IgD-negative memory B cell (primary cell): ENCODE results near the gene HOXB8. TPM values are rescaled to one million over a fixed set of nuclear protein-coding genes. Genes with fewer than 3 reads are reported as not detected.

Experiments
- H3K27ac Mint-ChIP-seq, 3 donors: one replicate each; pipeline ENCODE4 v1.8.0; 2020 to 2022; ENCODE audit warnings: mild to moderate bottlenecking in 3 of 3, mixed read lengths in 3 of 3, moderate library complexity in 1 of 3
- H3K27me3 Mint-ChIP-seq: one replicate; pipeline ENCODE4 v1.8.0; 2021; ENCODE audit warnings: mixed read lengths
- H3K36me3 Mint-ChIP-seq: one replicate; pipeline ENCODE4 v1.8.0; 2020; ENCODE audit warnings: mild to moderate bottlenecking, mixed read lengths
- H3K4me1 Mint-ChIP-seq, 3 donors: one replicate each; pipeline ENCODE4 v1.8.0; 2020 to 2022; ENCODE audit warnings: mixed read lengths in 3 of 3, mild to moderate bottlenecking in 1 of 3
- H3K4me3 Mint-ChIP-seq, 4 donors: one replicate each; pipeline ENCODE4 v1.8.0; 2020 to 2022; ENCODE audit warnings: mild to moderate bottlenecking in 4 of 4, mixed read lengths in 4 of 4, moderate library complexity in 3 of 4
- H3K9me3 Mint-ChIP-seq, 3 donors: one replicate each; pipeline ENCODE4 v1.8.0; 2020 to 2021; ENCODE audit warnings: mixed read lengths in 3 of 3, mild to moderate bottlenecking in 1 of 3
- polyA plus RNA-seq: library from polyadenylated mRNA; unstranded; fragments of 300-500 nt; fragmentation: Illumina TruSeq; gene quantifications from one replicate; pipeline ENCODE4 v1.2.3, GENCODE V29; 2021

Gene HOXB8
- polyA plus RNA-seq, 1 donor from 2014 or later, result not detected

- Mint-ChIP-seq H3K36me3 (peaks cover 1% of the 10 kb centered on the region), H3K4me1 (peaks cover 1 to 12% (median 4%) of the 10 kb centered on the region in 3 donors), H3K9me3 (peaks cover 0 to 4% (median 0%) of the 10 kb centered on the region in 3 donors), H3K27me3 (peaks cover 65% of the 10 kb centered on the region), H3K4me3 (no peak overlapping the region), H3K27ac (peak overlapping the region in 1 of 3 donors; percentile 34)
Observed at GRCh38 chr17:48630925-48631692, 16.0 kb upstream of the HOXB8 start.

GRCh38 chr17:48630009-48630924 lies 15.2 kb upstream of the HOXB8 start:
- Mint-ChIP-seq H3K27ac (peak overlapping the region in 1 of 3 donors; percentile 34), H3K4me3 (no peak overlapping the region), H3K36me3 (peaks cover 1% of the 10 kb centered on the region), H3K27me3 (peaks cover 63% of the 10 kb centered on the region), H3K9me3 (peaks cover 0 to 4% (median 0%) of the 10 kb centered on the region in 3 donors), H3K4me1 (peaks cover 5 to 10% (median 5%) of the 10 kb centered on the region in 3 donors)

- Mint-ChIP-seq H3K9me3 (peaks cover 0 to 4% (median 0%) of the 10 kb centered on the region in 3 donors), H3K4me1 (peaks cover 5% of the 10 kb centered on the region in 3 donors), H3K27ac (peak overlapping the region in 1 of 3 donors; percentile 26), H3K27me3 (peaks cover 55% of the 10 kb centered on the region), H3K36me3 (peaks cover 1% of the 10 kb centered on the region), H3K4me3 (no peak overlapping the region)
Observed at GRCh38 chr17:48629411-48629759, 14.3 kb upstream of the HOXB8 start.

- peak overlapping the region in 1 of 4 donors; percentile 48 for H3K4me3 Mint-ChIP-seq
- peaks cover 0 to 4% (median 0%) of the 10 kb centered on the region in 3 donors for H3K9me3 Mint-ChIP-seq
- H3K4me1 Mint-ChIP-seq, result peaks cover 5% of the 10 kb centered on the region in 3 donors
- peaks cover 1% of the 10 kb centered on the region for H3K36me3 Mint-ChIP-seq
- H3K27me3 Mint-ChIP-seq, result peaks cover 56% of the 10 kb centered on the region
- peak overlapping the region in 2 of 3 donors; percentile 26 to 84 for H3K27ac Mint-ChIP-seq
Observed at GRCh38 chr17:48628649-48629410, 13.7 kb upstream of the HOXB8 start.

GRCh38 chr17:48627623-48628521 lies 12.8 kb upstream of the HOXB8 start:
- Mint-ChIP-seq H3K9me3 (peaks cover 0 to 4% (median 0%) of the 10 kb centered on the region in 3 donors), H3K36me3 (peaks cover under 1% of the 10 kb centered on the region), H3K27me3 (peaks cover 57% of the 10 kb centered on the region), H3K4me1 (peaks cover 4 to 5% (median 5%) of the 10 kb centered on the region in 3 donors), H3K27ac (peak overlapping the region in 2 of 3 donors; percentile 61 to 84), H3K4me3 (peak overlapping the region in 3 of 4 donors; percentile 9 to 80 (median 48))

GRCh38 chr17:48627118-48627597 lies 12.1 kb upstream of the HOXB8 start:
- H3K9me3 Mint-ChIP-seq, result peaks cover 0 to 4% (median 0%) of the 10 kb centered on the region in 3 donors
- peaks cover 59% of the 10 kb centered on the region for H3K27me3 Mint-ChIP-seq
- H3K4me3 Mint-ChIP-seq, result peak overlapping the region in 3 of 4 donors; percentile 45 to 80 (median 74)
- H3K27ac Mint-ChIP-seq, result peak overlapping the region in 1 of 3 donors; percentile 21
- no peaks in the 10 kb centered on the region for H3K36me3 Mint-ChIP-seq
- H3K4me1 Mint-ChIP-seq, result peaks cover 0 to 5% (median 5%) of the 10 kb centered on the region in 3 donors

- H3K4me3 Mint-ChIP-seq, result peak within 1 kb of the TSS; percentile 74 to 93 (median 83)
- peaks cover 61% of the 10 kb centered on the region for H3K27me3 Mint-ChIP-seq
- H3K4me1 Mint-ChIP-seq, result peaks cover 0 to 5% (median 5%) of the 10 kb centered on the region in 3 donors
- H3K27ac Mint-ChIP-seq, result peak within 1 kb of the TSS; percentile 32 to 74 (median 71)
- no peaks in the 10 kb centered on the region for H3K36me3 Mint-ChIP-seq
- peaks cover 0 to 4% (median 0%) of the 10 kb centered on the region in 3 donors for H3K9me3 Mint-ChIP-seq
Observed at GRCh38 chr17:48626245-48627117, 11.4 kb upstream of the HOXB8 start, which contains the start of gene HOXB9. Gene HOXB9, minus strand, starts transcription at chr17:48626358. Its CDS starts 89 bp downstream, at chr17:48626269.

- Mint-ChIP-seq H3K4me1 (peaks cover 0 to 5% (median 5%) of the 10 kb centered on the region in 3 donors), H3K4me3 (peak overlapping the region; percentile 74 to 93 (median 83)), H3K36me3 (peaks cover 1% of the 10 kb centered on the region), H3K27me3 (peaks cover 67% of the 10 kb centered on the region), H3K27ac (peak overlapping the region; percentile 32 to 74 (median 39)), H3K9me3 (peaks cover 0 to 4% (median 0%) of the 10 kb centered on the region in 3 donors)
Observed at GRCh38 chr17:48625495-48626244, 10.6 kb upstream of the HOXB8 start.

- peaks cover 73% of the 10 kb centered on the region for H3K27me3 Mint-ChIP-seq
- peak overlapping the region in 2 of 3 donors; percentile 64 to 76 for H3K27ac Mint-ChIP-seq
- H3K4me3 Mint-ChIP-seq, result peak overlapping the region; percentile 41 to 90 (median 70)
- peaks cover 0 to 5% (median 5%) of the 10 kb centered on the region in 3 donors for H3K4me1 Mint-ChIP-seq
- H3K36me3 Mint-ChIP-seq, result peaks cover 1% of the 10 kb centered on the region
- peaks cover 0 to 4% (median 0%) of the 10 kb centered on the region in 3 donors for H3K9me3 Mint-ChIP-seq
Observed at GRCh38 chr17:48624544-48625494, 9.7 kb upstream of the HOXB8 start.

- Mint-ChIP-seq H3K36me3 (peaks cover 1% of the 10 kb centered on the region), H3K9me3 (peaks cover 0 to 4% (median 0%) of the 10 kb centered on the region in 3 donors), H3K4me3 (peak overlapping the region in 2 of 4 donors; percentile 58 to 82), H3K27me3 (peaks cover 72% of the 10 kb centered on the region), H3K27ac (peak overlapping the region in 1 of 3 donors; percentile 64), H3K4me1 (peaks cover 0 to 5% (median 5%) of the 10 kb centered on the region in 3 donors)
Observed at GRCh38 chr17:48624118-48624517, 9.0 kb upstream of the HOXB8 start.

- peak overlapping the region in 1 of 4 donors; percentile 58 for H3K4me3 Mint-ChIP-seq
- H3K27ac Mint-ChIP-seq, result peak overlapping the region in 1 of 3 donors; percentile 66
- H3K27me3 Mint-ChIP-seq, result peaks cover 72% of the 10 kb centered on the region
- peaks cover 0 to 4% (median 0%) of the 10 kb centered on the region in 3 donors for H3K9me3 Mint-ChIP-seq
- peaks cover 2 to 6% (median 5%) of the 10 kb centered on the region in 3 donors for H3K4me1 Mint-ChIP-seq
- peaks cover 1% of the 10 kb centered on the region for H3K36me3 Mint-ChIP-seq
Observed at GRCh38 chr17:48623583-48623982, 8.5 kb upstream of the HOXB8 start.
